ENCODE measurements around the gene POLR2F.

POLR2F gene

GRCh38 chr22:37982938-37983859 lies 29.7 kb downstream of the POLR2F start:
- no peak for DNase-seq

GRCh38 chr22:37983860-37984791 lies 30.6 kb downstream of the POLR2F start, which contains the start of gene SOX10:
Gene SOX10 (minus strand): TSS chr22:37984555. CDS start chr22:37983784, 771 bp downstream.
- DNase-seq: no peak

DNA sequence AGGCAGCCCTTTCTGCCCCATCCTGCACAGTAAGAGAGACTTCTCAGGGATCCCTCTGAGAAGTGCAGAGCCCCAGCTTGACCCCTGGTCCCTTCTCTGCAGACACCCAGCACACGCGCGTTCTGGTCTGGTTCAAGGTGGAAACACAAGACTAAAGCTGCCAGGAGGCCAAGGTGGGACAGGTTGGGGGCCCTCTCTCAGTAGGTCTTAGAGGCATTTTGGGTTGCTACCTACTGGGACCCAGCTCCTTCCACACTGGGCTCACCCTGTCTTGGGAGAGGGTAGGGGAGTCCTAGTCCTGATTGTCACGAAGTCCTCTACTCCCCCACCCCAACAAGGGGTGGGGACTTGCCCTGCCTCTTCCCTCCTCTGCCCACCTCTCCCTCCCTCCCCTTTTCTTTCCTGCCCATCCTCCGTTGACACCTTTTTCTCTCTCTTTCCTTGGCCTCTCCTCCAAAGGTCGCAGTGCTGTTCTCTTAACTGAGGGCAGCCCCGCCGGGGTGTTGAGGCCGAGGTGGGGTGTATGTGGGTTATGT lies 31.6 kb downstream of the POLR2F start:
- no peak for DNase-seq

DNA sequence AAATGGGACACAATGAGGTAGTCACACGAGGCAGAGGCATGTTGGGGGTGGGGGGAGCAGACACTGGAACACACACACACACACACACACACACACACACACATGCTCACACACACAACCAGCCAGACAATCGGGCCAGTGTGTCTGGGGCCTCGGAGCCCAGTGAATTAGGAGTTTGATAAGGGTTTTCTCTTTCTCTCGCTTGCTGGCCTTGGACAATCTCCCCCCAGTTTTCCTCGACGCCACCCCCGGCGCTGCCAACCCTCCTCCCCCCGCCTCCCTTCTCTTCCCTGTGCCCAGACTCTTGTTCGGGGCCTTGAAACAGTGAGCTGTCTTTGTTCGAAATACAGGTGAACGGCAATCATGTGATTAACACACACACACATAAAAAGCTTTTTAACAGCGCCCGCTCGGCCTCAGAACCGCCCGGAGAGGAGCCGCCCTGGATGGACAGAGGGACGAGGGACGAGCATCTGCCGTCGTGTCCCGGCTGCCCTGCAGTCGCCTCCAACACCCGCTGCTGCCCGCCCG lies 32.3 kb downstream of the POLR2F start:
- DNase-seq: no peak

- DNase-seq: no peak
These were observed 32.9 kb downstream of the POLR2F start for GRCh38 chr22:37986371-37986770.

- DNase-seq: no peak
These were observed 35.9 kb downstream of the POLR2F start for GRCh38 chr22:37989146-37990045.

GRCh38 chr22:37990301-37990700 lies 36.8 kb downstream of the POLR2F start:
- no peak for DNase-seq

DNA sequence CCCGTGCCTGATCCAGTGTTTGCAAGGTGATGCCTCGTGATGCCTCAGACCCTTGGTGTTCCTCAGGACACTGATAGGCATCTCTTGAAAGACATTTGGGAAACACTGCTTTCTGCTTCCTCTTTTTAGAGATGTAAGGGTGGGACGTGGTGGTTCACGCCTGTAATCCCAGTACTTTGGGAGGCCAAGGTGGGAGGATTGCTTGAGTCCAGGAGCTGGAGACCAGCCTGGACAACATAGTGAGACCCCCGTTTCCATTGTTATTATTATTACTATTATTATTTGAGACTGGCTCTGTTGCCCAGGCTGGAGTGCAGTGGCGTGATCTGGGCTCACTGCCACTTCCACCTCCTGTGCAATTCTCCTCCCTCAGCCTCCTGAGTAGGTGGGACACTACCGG lies 37.4 kb downstream of the POLR2F start:
- DNase-seq: no peak

- no peak for DNase-seq
These were observed 38.4 kb downstream of the POLR2F start for GRCh38 chr22:37991731-37992442.

DNA sequence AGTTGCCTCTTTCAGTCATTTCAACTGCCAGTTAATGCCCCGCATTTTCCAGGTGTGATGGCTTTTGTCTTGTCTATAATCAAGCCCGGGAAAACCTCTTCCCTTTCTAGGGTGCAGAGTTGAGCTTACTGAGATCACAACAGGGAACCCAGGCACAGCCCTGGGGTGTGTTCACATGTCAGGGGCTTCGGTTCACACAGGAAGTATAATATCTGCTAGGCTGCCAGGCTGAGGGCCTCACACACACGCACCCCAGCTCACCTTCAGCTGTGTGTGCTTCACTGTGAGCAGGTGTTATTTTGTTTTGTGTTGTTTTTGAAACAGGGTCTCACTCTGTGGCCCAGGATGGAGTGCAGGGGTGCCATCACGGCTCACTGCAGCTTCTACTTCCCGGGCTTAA lies 40.5 kb downstream of the POLR2F start:
- DNase-seq: peak; percentile 45

GRCh38 chr22:37994982-37995381 lies 41.5 kb downstream of the POLR2F start:
- no peak for DNase-seq

DNA sequence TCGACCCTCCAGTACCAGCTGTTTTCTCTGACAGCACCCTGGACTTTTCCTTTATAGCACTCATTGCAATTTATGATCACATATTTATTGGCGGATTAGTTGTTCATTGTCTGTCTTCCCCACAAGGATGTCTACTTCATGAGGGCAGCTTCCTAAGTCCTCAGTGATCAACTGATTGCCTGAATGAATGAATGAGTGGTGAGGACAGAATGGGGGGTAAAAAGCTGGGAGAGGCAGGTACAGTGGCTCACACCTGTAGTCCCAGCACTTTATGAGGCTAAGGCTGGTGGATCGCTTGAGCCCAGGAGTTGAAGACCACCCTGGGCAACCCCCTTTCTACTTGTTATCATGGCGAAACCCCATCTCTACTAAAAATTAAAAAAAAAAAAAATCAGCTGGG lies 42.0 kb downstream of the POLR2F start:
- DNase-seq: no peak

- DNase-seq: peak; percentile 14
These were observed 42.6 kb downstream of the POLR2F start for GRCh38 chr22:37996079-37996478.

DNA sequence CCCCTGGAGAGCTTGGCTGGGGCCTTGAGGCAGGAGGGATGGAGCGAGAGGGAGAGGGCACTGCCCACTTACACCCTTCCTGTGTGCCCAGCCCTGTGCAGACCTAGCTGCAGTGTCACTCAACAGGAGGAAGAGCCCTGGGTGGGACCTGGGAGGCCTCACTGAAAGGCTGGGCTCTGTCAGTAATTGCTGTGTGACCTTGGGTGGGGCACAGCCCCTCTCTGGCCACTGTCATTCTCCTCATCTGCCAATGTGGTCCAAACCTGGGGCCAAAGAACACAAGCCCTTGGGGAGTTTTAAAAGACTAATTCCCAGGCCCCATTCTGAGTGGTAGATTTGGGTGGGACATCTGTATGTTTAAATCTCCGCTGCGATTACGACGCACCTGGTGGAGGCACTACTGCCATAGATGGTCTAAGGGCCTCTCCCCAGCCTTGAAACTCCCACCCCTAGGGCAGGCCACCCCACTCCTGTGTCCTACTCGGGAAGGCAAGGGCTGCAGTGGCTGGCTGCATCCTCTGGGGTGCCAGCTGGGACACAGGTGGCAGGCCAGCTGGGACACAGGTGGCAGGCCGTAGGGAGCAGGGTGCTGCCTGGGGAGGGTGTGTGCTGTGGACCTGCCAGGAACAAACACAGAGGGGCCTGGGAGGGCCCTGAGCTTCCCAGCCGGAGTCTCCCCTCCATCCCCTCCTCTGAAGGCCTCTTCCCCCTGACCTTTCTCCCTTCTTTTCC lies 43.2 kb downstream of the POLR2F start:
- DNase-seq: no peak

DNA sequence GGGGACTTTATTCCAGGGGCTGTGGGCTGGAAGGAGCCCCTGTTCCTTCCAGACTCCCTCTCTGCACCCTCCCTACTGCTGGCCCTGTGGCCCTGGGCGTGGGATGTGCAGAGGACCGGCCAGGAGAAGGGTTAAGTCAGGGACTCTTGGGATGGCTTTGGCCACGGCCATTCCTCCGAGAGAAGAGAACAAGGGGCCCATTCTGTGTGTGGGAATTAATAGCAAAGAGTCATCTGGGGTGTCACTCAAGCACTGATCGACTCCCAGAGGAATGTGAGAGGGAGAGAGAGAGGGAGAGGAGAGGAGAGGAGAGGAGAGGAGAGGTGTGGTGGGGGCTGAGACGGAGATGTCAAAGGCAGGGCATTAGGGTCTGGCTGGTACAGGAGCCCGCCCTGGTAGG lies 45.0 kb downstream of the POLR2F start:
- DNase-seq: no peak

DNA sequence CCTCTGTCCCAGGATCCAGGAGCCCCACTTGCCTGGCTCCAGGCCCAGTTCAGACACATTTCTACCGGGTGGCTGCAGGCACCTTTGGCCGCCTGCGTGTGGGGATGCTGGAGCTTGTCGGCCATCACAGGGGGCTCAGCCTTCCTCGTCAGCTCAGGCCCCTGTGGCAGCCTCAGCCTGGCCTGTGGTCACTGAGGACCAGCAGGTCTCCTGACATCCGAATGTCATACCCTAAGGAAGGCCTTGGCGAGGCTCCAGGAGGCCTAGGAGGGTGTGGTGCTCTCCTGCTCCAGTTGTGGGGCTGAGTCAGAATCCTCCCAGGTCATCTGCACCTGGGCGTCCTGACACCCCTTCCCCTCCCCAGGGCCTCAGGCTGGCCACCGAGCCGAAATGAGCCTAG lies 45.7 kb downstream of the POLR2F start:
- DNase-seq: no peak

GRCh38 chr22:37999640-38000272 lies 46.3 kb downstream of the POLR2F start:
- peak; percentile 13 for DNase-seq

GRCh38 chr22:38005943-38006342 lies 52.4 kb downstream of the POLR2F start:
- no peak for DNase-seq

- no peak for DNase-seq
These were observed 53.4 kb downstream of the POLR2F start for GRCh38 chr22:38006906-38007305.

DNA sequence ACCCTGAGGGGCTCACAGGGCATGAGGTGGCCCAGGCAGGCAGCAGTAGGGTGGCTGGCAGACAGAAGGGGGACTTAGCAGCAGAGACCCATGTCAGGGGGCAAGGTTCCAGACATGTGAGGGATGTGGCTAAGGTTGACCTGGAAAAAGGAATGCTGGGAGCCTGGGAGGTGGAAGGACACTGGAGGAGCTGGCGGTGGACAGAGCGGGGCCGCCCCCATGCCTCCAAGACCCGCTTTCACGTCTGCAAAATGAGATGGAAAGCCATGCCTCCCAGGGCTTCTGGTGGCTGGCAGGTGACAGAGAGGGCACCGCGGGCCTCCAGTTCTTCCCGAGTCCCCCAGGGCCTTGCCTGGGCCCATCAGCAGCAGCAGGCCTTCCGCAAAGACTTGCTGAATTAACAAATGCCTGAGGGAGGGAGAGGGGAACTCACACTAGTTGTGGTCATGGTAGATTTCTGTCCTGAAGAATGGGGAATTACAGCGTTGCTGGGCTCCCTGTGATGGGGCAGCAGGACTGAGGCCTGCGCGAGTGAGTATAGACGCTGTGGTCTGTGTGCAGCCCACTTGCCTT lies 53.9 kb downstream of the POLR2F start:
- no peak for DNase-seq

Measured in CD4-positive, alpha-beta T cell treated with Interleukin-17A for 1 hour (primary cell).